ENCODE measurements around the gene GOLGA6C.

GRCh38 chr15:75223688-75224087 is 34.4 kb upstream of the GOLGA6C start:
- TF ChIP-seq, protein P1, sequence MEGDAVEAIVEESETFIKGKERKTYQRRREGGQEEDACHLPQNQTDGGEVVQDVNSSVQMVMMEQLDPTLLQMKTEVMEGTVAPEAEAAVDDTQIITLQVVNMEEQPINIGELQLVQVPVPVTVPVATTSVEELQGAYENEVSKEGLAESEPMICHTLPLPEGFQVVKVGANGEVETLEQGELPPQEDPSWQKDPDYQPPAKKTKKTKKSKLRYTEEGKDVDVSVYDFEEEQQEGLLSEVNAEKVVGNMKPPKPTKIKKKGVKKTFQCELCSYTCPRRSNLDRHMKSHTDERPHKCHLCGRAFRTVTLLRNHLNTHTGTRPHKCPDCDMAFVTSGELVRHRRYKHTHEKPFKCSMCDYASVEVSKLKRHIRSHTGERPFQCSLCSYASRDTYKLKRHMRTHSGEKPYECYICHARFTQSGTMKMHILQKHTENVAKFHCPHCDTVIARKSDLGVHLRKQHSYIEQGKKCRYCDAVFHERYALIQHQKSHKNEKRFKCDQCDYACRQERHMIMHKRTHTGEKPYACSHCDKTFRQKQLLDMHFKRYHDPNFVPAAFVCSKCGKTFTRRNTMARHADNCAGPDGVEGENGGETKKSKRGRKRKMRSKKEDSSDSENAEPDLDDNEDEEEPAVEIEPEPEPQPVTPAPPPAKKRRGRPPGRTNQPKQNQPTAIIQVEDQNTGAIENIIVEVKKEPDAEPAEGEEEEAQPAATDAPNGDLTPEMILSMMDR (conservative IDR thresholded peaks at IDR 0.05 in 1 of 2, IDR thresholded peaks at IDR 0.05 in 1 of 2; ENCODE audit: low read depth in 1 of 2, low read length in 2 of 2): no peak
- no peak for TF ChIP-seq EZH2 (IDR thresholded peaks at IDR 0.05; ENCODE audit: low read length, missing control alignments)

Measured in fibroblast of lung (primary cell).